ENCODE measurements around the gene WTAP.

DNA sequence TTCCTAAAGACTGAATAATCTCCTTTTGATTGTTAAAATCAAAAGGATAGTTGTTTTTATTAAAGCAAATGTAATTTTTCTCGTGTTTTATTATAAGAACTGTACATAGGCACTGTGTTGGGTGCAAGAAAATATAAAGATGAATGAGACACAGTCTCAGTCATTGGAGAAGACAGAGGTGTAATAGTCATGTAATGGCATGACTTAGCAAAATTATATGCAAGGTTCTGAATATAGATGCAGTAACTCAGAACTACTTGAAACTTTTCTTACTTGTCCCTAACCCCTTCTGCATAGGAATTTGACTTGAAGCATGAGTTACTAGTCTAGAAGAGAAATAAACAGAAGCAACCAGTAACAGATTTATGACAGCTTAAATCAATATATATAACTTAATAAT is 14.9 kb downstream of the WTAP start:
- TF ChIP-seq EP300 (IDR thresholded peaks at IDR 0.05; ENCODE audit: low read depth) (no peak), POLR2A (IDR thresholded peaks at IDR 0.05) (no peak)
- TF ChIP-seq, protein P1, sequence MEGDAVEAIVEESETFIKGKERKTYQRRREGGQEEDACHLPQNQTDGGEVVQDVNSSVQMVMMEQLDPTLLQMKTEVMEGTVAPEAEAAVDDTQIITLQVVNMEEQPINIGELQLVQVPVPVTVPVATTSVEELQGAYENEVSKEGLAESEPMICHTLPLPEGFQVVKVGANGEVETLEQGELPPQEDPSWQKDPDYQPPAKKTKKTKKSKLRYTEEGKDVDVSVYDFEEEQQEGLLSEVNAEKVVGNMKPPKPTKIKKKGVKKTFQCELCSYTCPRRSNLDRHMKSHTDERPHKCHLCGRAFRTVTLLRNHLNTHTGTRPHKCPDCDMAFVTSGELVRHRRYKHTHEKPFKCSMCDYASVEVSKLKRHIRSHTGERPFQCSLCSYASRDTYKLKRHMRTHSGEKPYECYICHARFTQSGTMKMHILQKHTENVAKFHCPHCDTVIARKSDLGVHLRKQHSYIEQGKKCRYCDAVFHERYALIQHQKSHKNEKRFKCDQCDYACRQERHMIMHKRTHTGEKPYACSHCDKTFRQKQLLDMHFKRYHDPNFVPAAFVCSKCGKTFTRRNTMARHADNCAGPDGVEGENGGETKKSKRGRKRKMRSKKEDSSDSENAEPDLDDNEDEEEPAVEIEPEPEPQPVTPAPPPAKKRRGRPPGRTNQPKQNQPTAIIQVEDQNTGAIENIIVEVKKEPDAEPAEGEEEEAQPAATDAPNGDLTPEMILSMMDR (IDR thresholded peaks at IDR 0.05): no peak

Measured in transverse colon (tissue), 3 donors.